Measurements from ENCODE around the gene ME3. TPM values are rescaled to one million over a fixed set of nuclear protein-coding genes. Genes with fewer than 3 reads are reported as not detected.
"Not testable (repeated sequence)": the region's sequence is repeated elsewhere in the genome, so short reads cannot be mapped to it uniquely, and the experiment has no call there.

The ME3 gene
- total RNA-seq, 1 experiment from 2014 or later: 2.9 TPM

GRCh38 chr11:86666193-86666592 is 6.2 kb downstream of the ME3 start:
- DNase-seq (ENCODE audit: low read depth in 1 of 2, low spot score in 2 of 2): no peak
- Histone ChIP-seq H3K36me3 (no peaks in the 10 kb centered on the region), H3K4me3 (no peak overlapping the region), H3K4me1 (replicated peaks) (peaks cover 6% of the 10 kb centered on the region; the same call in 1 of the 2 replicates), H3K27me3 (replicated peaks) (no peaks in the 10 kb centered on the region), H3K27ac (no peak overlapping the region), H3K9me3 (replicated peaks) (no peaks in the 10 kb centered on the region)

- Histone ChIP-seq H3K27me3 (replicated peaks) (no peaks in the 10 kb centered on the region), H3K27ac (no peak overlapping the region), H3K36me3 (no peaks in the 10 kb centered on the region), H3K4me1 (replicated peaks) (0 out of 2 replicates have a peak, but pooled peaks cover under 1% of the 10 kb centered on the region), H3K9me3 (replicated peaks) (no peaks in the 10 kb centered on the region), H3K4me3 (no peak overlapping the region)
- DNase-seq (ENCODE audit: low read depth in 1 of 2, low spot score in 2 of 2): no peak
Observed at GRCh38 chr11:86664930-86665329, 7.5 kb downstream of the ME3 start.

- Histone ChIP-seq H3K9me3 (replicated peaks) (no peaks in the 10 kb centered on the region), H3K27ac (no peak overlapping the region), H3K36me3 (no peaks in the 10 kb centered on the region), H3K4me1 (replicated peaks) (0 out of 2 replicates have a peak, but pooled peaks cover 5% of the 10 kb centered on the region), H3K4me3 (no peak overlapping the region), H3K27me3 (replicated peaks) (no peaks in the 10 kb centered on the region)
- no peak for DNase-seq (ENCODE audit: low read depth in 1 of 2, low spot score in 2 of 2)
Observed at GRCh38 chr11:86663761-86664160, 8.7 kb downstream of the ME3 start.

- no peak for DNase-seq (ENCODE audit: low read depth in 1 of 2, low spot score in 2 of 2)
- Histone ChIP-seq H3K27ac (no peak overlapping the region), H3K4me3 (no peak overlapping the region), H3K27me3 (replicated peaks) (no peaks in the 10 kb centered on the region), H3K4me1 (replicated peaks) (0 out of 2 replicates have a peak, but pooled peaks cover 5% of the 10 kb centered on the region), H3K36me3 (no peaks in the 10 kb centered on the region), H3K9me3 (replicated peaks) (no peaks in the 10 kb centered on the region)
Observed at GRCh38 chr11:86663291-86663690, 9.1 kb downstream of the ME3 start.

GRCh38 chr11:86660736-86661135 is 11.7 kb downstream of the ME3 start:
- Histone ChIP-seq H3K27ac (no peak overlapping the region), H3K9me3 (replicated peaks) (no peaks in the 10 kb centered on the region), H3K27me3 (replicated peaks) (no peaks in the 10 kb centered on the region), H3K4me3 (no peak overlapping the region), H3K4me1 (replicated peaks) (0 out of 2 replicates have a peak, but pooled peaks cover 5% of the 10 kb centered on the region), H3K36me3 (no peaks in the 10 kb centered on the region)
- DNase-seq (ENCODE audit: low read depth in 1 of 2, low spot score in 2 of 2): no peak

- no peak overlapping the region for H3K4me3 ChIP-seq
- H3K27me3 ChIP-seq (replicated peaks): no peaks in the 10 kb centered on the region
- no peaks in the 10 kb centered on the region for H3K36me3 ChIP-seq
- DNase-seq (ENCODE audit: low read depth in 1 of 2, low spot score in 2 of 2): no peak
- H3K27ac ChIP-seq: no peak overlapping the region
- no peaks in the 10 kb centered on the region for H3K9me3 ChIP-seq (replicated peaks)
- 0 out of 2 replicates have a peak, but pooled peaks cover 5% of the 10 kb centered on the region for H3K4me1 ChIP-seq (replicated peaks)
Observed at GRCh38 chr11:86660088-86660487, 12.3 kb downstream of the ME3 start.

GRCh38 chr11:86658534-86658933 is 13.9 kb downstream of the ME3 start:
- Histone ChIP-seq H3K27me3 (replicated peaks) (no peaks in the 10 kb centered on the region), H3K27ac (no peak overlapping the region), H3K9me3 (replicated peaks) (no peaks in the 10 kb centered on the region), H3K4me1 (replicated peaks) (0 out of 2 replicates have a peak, but pooled peaks cover 5% of the 10 kb centered on the region), H3K4me3 (no peak overlapping the region), H3K36me3 (no peaks in the 10 kb centered on the region)
- no peak for DNase-seq (ENCODE audit: low read depth in 1 of 2, low spot score in 2 of 2)

- not testable (repeated sequence) for H3K36me3 ChIP-seq; H3K27me3 ChIP-seq (replicated peaks); H3K9me3 ChIP-seq (replicated peaks); H3K27ac ChIP-seq; DNase-seq (ENCODE audit: low read depth in 1 of 2, low spot score in 2 of 2); H3K4me3 ChIP-seq
- peaks cover 12% of the 10 kb centered on the region; the same call in 1 of the 2 replicates for H3K4me1 ChIP-seq (replicated peaks)
Observed at GRCh38 chr11:86645212-86645611, 27.2 kb downstream of the ME3 start.

GRCh38 chr11:86644291-86644690 is 28.1 kb downstream of the ME3 start:
- Histone ChIP-seq H3K27me3 (replicated peaks) (no peaks in the 10 kb centered on the region), H3K9me3 (replicated peaks) (no peaks in the 10 kb centered on the region), H3K27ac (no peak overlapping the region), H3K4me1 (replicated peaks) (peaks cover 15% of the 10 kb centered on the region), H3K36me3 (no peaks in the 10 kb centered on the region), H3K4me3 (no peak overlapping the region)
- DNase-seq (ENCODE audit: low read depth in 1 of 2, low spot score in 2 of 2): no peak

- Histone ChIP-seq H3K27me3 (replicated peaks) (no peaks in the 10 kb centered on the region), H3K27ac (no peak overlapping the region), H3K4me1 (replicated peaks) (peaks cover 30% of the 10 kb centered on the region), H3K36me3 (no peaks in the 10 kb centered on the region), H3K9me3 (replicated peaks) (no peaks in the 10 kb centered on the region), H3K4me3 (no peak overlapping the region)
- DNase-seq (ENCODE audit: low read depth in 1 of 2, low spot score in 2 of 2): no peak
Observed at GRCh38 chr11:86641537-86642261, 30.7 kb downstream of the ME3 start.

- H3K27ac ChIP-seq: 0 out of 2 replicates have a peak overlapping the region, but pooled peaks have one; percentile 31
- no peaks in the 10 kb centered on the region for H3K27me3 ChIP-seq (replicated peaks)
- peaks cover 36% of the 10 kb centered on the region for H3K4me1 ChIP-seq (replicated peaks)
- no peaks in the 10 kb centered on the region for H3K9me3 ChIP-seq (replicated peaks)
- DNase-seq (ENCODE audit: low read depth in 1 of 2, low spot score in 2 of 2): peak in 1 of 2 experiments; percentile 16
- no peak overlapping the region for H3K4me3 ChIP-seq
- H3K36me3 ChIP-seq: no peaks in the 10 kb centered on the region
Observed at GRCh38 chr11:86639137-86639536, 33.3 kb downstream of the ME3 start.

GRCh38 chr11:86638673-86639072 is 33.7 kb downstream of the ME3 start:
- no peaks in the 10 kb centered on the region for H3K36me3 ChIP-seq
- no peaks in the 10 kb centered on the region for H3K9me3 ChIP-seq (replicated peaks)
- no peaks in the 10 kb centered on the region for H3K27me3 ChIP-seq (replicated peaks)
- DNase-seq (ENCODE audit: low read depth in 1 of 2, low spot score in 2 of 2): no peak
- H3K4me1 ChIP-seq (replicated peaks): peaks cover 37% of the 10 kb centered on the region
- H3K4me3 ChIP-seq: no peak overlapping the region
- H3K27ac ChIP-seq: 0 out of 2 replicates have a peak overlapping the region, but pooled peaks have one; percentile 31

GRCh38 chr11:86637988-86638387 is 34.4 kb downstream of the ME3 start:
- Histone ChIP-seq H3K4me3 (no peak overlapping the region), H3K36me3 (no peaks in the 10 kb centered on the region), H3K27ac (no peak overlapping the region), H3K27me3 (replicated peaks) (no peaks in the 10 kb centered on the region), H3K9me3 (replicated peaks) (no peaks in the 10 kb centered on the region), H3K4me1 (replicated peaks) (peaks cover 44% of the 10 kb centered on the region)
- DNase-seq (ENCODE audit: low read depth in 1 of 2, low spot score in 2 of 2): no peak

- peak in 1 of 2 experiments; percentile 16 for DNase-seq (ENCODE audit: low read depth in 1 of 2, low spot score in 2 of 2)
- Histone ChIP-seq H3K4me3 (no peak overlapping the region), H3K9me3 (replicated peaks) (no peaks in the 10 kb centered on the region), H3K4me1 (replicated peaks) (peaks cover 54% of the 10 kb centered on the region), H3K27me3 (replicated peaks) (no peaks in the 10 kb centered on the region), H3K36me3 (no peaks in the 10 kb centered on the region), H3K27ac (no peak overlapping the region)
Observed at GRCh38 chr11:86636275-86636674, 36.1 kb downstream of the ME3 start.
